ENCODE results near the gene TRAPPC10. TPM values are rescaled to one million over a fixed set of nuclear protein-coding genes. Genes with fewer than 3 reads are reported as not detected.

Gene TRAPPC10
- total and polyA plus RNA-seq, 4 donors, result 23.8 to 27.1 (median 24.6) TPM

DNA sequence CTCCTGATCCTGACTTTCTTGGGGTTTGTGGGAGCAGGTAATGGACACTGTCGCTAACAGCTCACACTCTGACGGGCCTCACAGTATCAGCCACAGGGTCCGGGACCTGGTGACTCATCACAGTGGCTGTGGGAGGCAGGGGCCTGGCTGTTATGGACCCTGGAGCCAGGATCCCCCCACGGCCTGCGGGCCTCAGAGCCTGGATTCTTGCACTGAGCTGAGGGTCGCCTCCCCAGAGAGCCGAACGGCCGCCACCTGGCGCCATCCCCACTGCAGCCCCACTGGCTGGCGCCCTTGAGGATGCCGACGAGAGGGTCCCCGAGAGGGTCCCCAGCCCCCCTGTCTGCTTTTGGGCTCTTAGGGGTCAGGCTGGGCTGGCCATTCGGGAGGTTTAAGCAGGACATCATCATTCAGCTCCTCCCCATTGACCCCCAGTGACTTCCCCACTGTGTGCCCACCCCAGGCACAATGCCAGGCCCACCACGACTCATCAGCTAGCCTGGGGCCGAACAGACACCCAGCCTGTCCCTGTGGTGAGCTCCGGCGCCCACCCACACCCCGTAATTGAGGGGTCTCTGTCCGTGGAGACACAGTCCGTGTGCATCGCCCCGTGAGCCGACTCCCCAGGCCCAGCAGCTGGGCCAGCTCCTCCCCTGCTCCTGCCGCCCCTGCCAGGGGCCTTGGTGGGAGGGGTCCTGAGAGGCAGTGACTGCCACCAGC is 30.8 kb upstream of the TRAPPC10 start:
- peaks cover 71% of the 10 kb centered on the region for H3K36me3 ChIP-seq (ENCODE audit: control insufficient read depth, insufficient read depth, low read length)
- no peaks in the 10 kb centered on the region for H3K27me3 ChIP-seq (ENCODE audit: control insufficient read depth, insufficient read depth, low read length)
- H3K4me1 ChIP-seq (ENCODE audit: control insufficient read depth, insufficient read depth, low read length), result peaks cover 12% of the 10 kb centered on the region
- WGBS (ENCODE audit: insufficient coverage), result 83% methylated on average over 25 of the region's 26 CpGs
- no peak overlapping the region for H3K4me3 ChIP-seq (ENCODE audit: low read depth, low read length)
- DNase-seq (ENCODE audit: low read depth in 4 of 6, low spot score in 6 of 6), result no peak
- no peaks in the 10 kb centered on the region for H3K9me3 ChIP-seq (ENCODE audit: control insufficient read depth, insufficient read depth, low read length)
- H3K27ac ChIP-seq (ENCODE audit: low read depth, low read length), result no peak overlapping the region

DNA sequence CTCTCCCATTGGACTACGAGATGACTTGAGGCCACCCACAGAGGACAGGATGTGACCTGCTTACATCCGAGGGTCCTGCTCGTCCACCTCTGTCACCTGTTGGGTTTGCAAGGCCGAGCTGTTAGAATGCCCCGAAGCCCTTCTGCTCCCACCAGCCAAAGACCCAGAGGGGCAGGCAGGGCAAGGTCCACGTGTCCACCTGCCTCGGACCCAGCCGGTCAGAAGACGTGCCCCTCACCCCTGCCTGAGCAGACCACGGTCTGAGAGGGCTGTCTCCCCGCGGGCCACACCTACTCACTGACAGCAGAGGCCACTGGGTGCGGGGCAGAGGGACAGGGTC is 30.3 kb upstream of the TRAPPC10 start:
- 52% methylated on average over 11 of the region's 13 CpGs for WGBS (ENCODE audit: insufficient coverage)
- H3K27ac ChIP-seq (ENCODE audit: low read depth, low read length), result no peak overlapping the region
- H3K4me3 ChIP-seq (ENCODE audit: low read depth, low read length), result no peak overlapping the region
- no peaks in the 10 kb centered on the region for H3K27me3 ChIP-seq (ENCODE audit: control insufficient read depth, insufficient read depth, low read length)
- no peaks in the 10 kb centered on the region for H3K9me3 ChIP-seq (ENCODE audit: control insufficient read depth, insufficient read depth, low read length)
- peaks cover 71% of the 10 kb centered on the region for H3K36me3 ChIP-seq (ENCODE audit: control insufficient read depth, insufficient read depth, low read length)
- DNase-seq (ENCODE audit: low read depth in 4 of 6, low spot score in 6 of 6), result no peak
- H3K4me1 ChIP-seq (ENCODE audit: control insufficient read depth, insufficient read depth, low read length), result peaks cover 14% of the 10 kb centered on the region

GRCh38 chr21:43982489-43983078 is 29.5 kb upstream of the TRAPPC10 start:
- H3K36me3 ChIP-seq (ENCODE audit: control insufficient read depth, insufficient read depth, low read length), result peaks cover 66% of the 10 kb centered on the region
- no peaks in the 10 kb centered on the region for H3K9me3 ChIP-seq (ENCODE audit: control insufficient read depth, insufficient read depth, low read length)
- WGBS (ENCODE audit: insufficient coverage), result 92% methylated on average over 32 of the region's 32 CpGs
- no peaks in the 10 kb centered on the region for H3K27me3 ChIP-seq (ENCODE audit: control insufficient read depth, insufficient read depth, low read length)
- no peak for DNase-seq (ENCODE audit: low read depth in 4 of 6, low spot score in 6 of 6)
- no peak overlapping the region for H3K4me3 ChIP-seq (ENCODE audit: low read depth, low read length)
- H3K4me1 ChIP-seq (ENCODE audit: control insufficient read depth, insufficient read depth, low read length), result peaks cover 18% of the 10 kb centered on the region
- H3K27ac ChIP-seq (ENCODE audit: low read depth, low read length), result no peak overlapping the region

DNA sequence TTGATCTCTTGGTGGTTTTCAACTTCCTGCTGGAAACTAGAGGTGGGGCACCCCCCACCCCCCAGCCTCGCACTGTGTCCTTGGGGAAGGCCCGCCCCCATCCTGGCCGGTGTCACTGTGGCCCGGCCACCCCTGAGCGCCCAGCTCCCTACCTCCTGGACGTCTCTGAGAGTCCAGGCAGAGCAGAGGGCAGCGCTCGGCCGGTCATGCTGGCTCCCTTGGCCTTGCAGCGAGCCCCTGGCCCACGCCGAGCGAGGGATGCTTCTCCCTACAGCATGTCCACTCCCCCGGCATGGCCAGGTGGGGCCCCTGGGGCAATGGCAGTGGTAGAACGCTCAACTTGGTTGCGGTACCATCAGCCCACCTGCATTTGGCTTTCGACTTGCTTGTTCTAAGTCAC is 28.7 kb upstream of the TRAPPC10 start:
- no peak for DNase-seq (ENCODE audit: low read depth in 4 of 6, low spot score in 6 of 6)
- H3K27ac ChIP-seq (ENCODE audit: low read depth, low read length), result no peak overlapping the region
- H3K4me3 ChIP-seq (ENCODE audit: low read depth, low read length), result no peak overlapping the region
- H3K27me3 ChIP-seq (ENCODE audit: control insufficient read depth, insufficient read depth, low read length), result no peaks in the 10 kb centered on the region
- peaks cover 18% of the 10 kb centered on the region for H3K4me1 ChIP-seq (ENCODE audit: control insufficient read depth, insufficient read depth, low read length)
- H3K9me3 ChIP-seq (ENCODE audit: control insufficient read depth, insufficient read depth, low read length), result no peaks in the 10 kb centered on the region
- 92% methylated on average over 16 of the region's 17 CpGs for WGBS (ENCODE audit: insufficient coverage)
- H3K36me3 ChIP-seq (ENCODE audit: control insufficient read depth, insufficient read depth, low read length), result peaks cover 58% of the 10 kb centered on the region

GRCh38 chr21:43983860-43984420 is 28.2 kb upstream of the TRAPPC10 start:
- WGBS (ENCODE audit: insufficient coverage), result 93% methylated on average over 23 of the region's 25 CpGs
- Histone ChIP-seq H3K27me3 (ENCODE audit: control insufficient read depth, insufficient read depth, low read length) (no peaks in the 10 kb centered on the region), H3K36me3 (ENCODE audit: control insufficient read depth, insufficient read depth, low read length) (peaks cover 54% of the 10 kb centered on the region), H3K27ac (ENCODE audit: low read depth, low read length) (no peak overlapping the region), H3K4me1 (ENCODE audit: control insufficient read depth, insufficient read depth, low read length) (peaks cover 18% of the 10 kb centered on the region), H3K4me3 (ENCODE audit: low read depth, low read length) (no peak overlapping the region), H3K9me3 (ENCODE audit: control insufficient read depth, insufficient read depth, low read length) (no peaks in the 10 kb centered on the region)
- DNase-seq (ENCODE audit: low read depth in 4 of 6, low spot score in 6 of 6), result no peak

GRCh38 chr21:43984905-43985689 is 27.0 kb upstream of the TRAPPC10 start:
- Histone ChIP-seq H3K4me1 (ENCODE audit: control insufficient read depth, insufficient read depth, low read length) (peaks cover 18% of the 10 kb centered on the region), H3K27ac (ENCODE audit: low read depth, low read length) (no peak overlapping the region), H3K27me3 (ENCODE audit: control insufficient read depth, insufficient read depth, low read length) (no peaks in the 10 kb centered on the region), H3K9me3 (ENCODE audit: control insufficient read depth, insufficient read depth, low read length) (no peaks in the 10 kb centered on the region), H3K4me3 (ENCODE audit: low read depth, low read length) (no peak overlapping the region), H3K36me3 (ENCODE audit: control insufficient read depth, insufficient read depth, low read length) (peaks cover 46% of the 10 kb centered on the region)
- DNase-seq (ENCODE audit: low read depth in 4 of 6, low spot score in 6 of 6), result no peak
- WGBS (ENCODE audit: insufficient coverage), result 97% methylated on average over 23 of the region's 31 CpGs

- H3K27ac ChIP-seq (ENCODE audit: low read depth, low read length), result no peak overlapping the region
- WGBS (ENCODE audit: insufficient coverage), result 18% methylated on average over 22 of the region's 22 CpGs
These were observed 26.3 kb upstream of the TRAPPC10 start for GRCh38 chr21:43985690-43986251.

DNA sequence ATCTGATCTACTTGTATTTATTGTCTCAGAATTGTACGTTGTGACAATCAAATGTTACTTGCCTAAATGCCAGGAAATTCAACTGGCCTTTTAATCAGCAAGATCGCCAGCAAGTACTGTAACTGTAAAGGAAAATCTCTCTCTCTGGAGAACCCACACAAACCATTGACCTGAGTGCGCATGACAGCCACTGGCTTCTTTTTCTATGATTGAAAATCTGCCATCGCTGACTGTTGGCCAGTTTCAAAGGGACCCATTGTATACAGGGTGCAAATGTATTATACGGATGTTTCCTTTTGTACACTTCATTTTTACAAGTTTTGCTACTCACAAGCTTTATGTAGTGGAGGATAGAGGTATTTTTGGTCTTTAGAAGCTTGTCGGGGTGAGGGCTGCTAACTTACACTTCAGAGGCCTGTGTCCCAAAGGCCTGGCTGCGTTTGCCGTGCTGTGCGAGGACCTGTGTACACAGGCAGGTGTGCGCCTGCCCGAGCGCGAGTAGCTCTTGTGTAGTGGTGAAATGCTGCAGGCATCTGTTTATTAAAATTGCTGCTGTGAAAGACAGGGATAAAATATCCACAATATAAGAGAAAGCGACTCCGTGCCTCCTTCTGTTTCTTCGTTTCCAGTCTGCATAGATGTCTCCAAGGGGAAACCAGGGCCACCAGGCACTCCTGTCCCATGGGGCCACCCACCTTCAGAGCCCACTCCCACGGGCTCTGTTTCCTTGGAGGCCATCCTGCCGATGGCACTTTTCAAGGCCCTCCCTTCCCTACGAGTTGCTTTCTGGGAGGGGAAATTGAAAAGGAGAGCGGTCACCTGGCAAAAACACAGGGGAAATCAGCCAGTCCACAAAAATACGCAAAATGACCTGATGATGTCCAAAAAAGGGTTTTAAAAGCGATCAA is 25.3 kb upstream of the TRAPPC10 start:
- Histone ChIP-seq H3K36me3 (ENCODE audit: control insufficient read depth, insufficient read depth, low read length) (peaks cover 29% of the 10 kb centered on the region), H3K27ac (ENCODE audit: low read depth, low read length) (peak overlapping the region; percentile 33), H3K4me1 (ENCODE audit: control insufficient read depth, insufficient read depth, low read length) (peaks cover 14% of the 10 kb centered on the region), H3K9me3 (ENCODE audit: control insufficient read depth, insufficient read depth, low read length) (no peaks in the 10 kb centered on the region), H3K4me3 (ENCODE audit: low read depth, low read length) (no peak overlapping the region), H3K27me3 (ENCODE audit: control insufficient read depth, insufficient read depth, low read length) (no peaks in the 10 kb centered on the region)
- WGBS (ENCODE audit: insufficient coverage), result 73% methylated on average over 8 of the region's 22 CpGs
- DNase-seq (ENCODE audit: low read depth in 4 of 6, low spot score in 6 of 6), result no peak

More at GRCh38 chr21:43985690-43986251, 26.3 kb upstream of the TRAPPC10 start:
- H3K9me3 ChIP-seq (ENCODE audit: control insufficient read depth, insufficient read depth, low read length), result no peaks in the 10 kb centered on the region
- H3K4me3 ChIP-seq (ENCODE audit: low read depth, low read length), result no peak overlapping the region
- no peak for DNase-seq (ENCODE audit: low read depth in 4 of 6, low spot score in 6 of 6)
- peaks cover 14% of the 10 kb centered on the region for H3K4me1 ChIP-seq (ENCODE audit: control insufficient read depth, insufficient read depth, low read length)
- peaks cover 39% of the 10 kb centered on the region for H3K36me3 ChIP-seq (ENCODE audit: control insufficient read depth, insufficient read depth, low read length)
- no peaks in the 10 kb centered on the region for H3K27me3 ChIP-seq (ENCODE audit: control insufficient read depth, insufficient read depth, low read length)

- Histone ChIP-seq H3K27ac (ENCODE audit: low read depth, low read length) (no peak overlapping the region), H3K9me3 (ENCODE audit: control insufficient read depth, insufficient read depth, low read length) (no peaks in the 10 kb centered on the region), H3K36me3 (ENCODE audit: control insufficient read depth, insufficient read depth, low read length) (peaks cover 22% of the 10 kb centered on the region), H3K4me3 (ENCODE audit: low read depth, low read length) (no peak overlapping the region), H3K4me1 (ENCODE audit: control insufficient read depth, insufficient read depth, low read length) (peaks cover 14% of the 10 kb centered on the region), H3K27me3 (ENCODE audit: control insufficient read depth, insufficient read depth, low read length) (no peaks in the 10 kb centered on the region)
- no peak for DNase-seq (ENCODE audit: low read depth in 4 of 6, low spot score in 6 of 6)
- WGBS (ENCODE audit: insufficient coverage), result 84% methylated on average over 5 of the region's 6 CpGs
These were observed 24.6 kb upstream of the TRAPPC10 start for GRCh38 chr21:43987509-43987908.

Measured in spinal cord (tissue), 10 donors.